HG02571 (cell line): Measurements from ENCODE around the gene ZNF771.
"Not testable (repeated sequence)": the region's sequence is repeated elsewhere in the genome, so short reads cannot be mapped to it uniquely, and the experiment has no call there.

Source experiments
- ATAC-seq: cut with Tn5 transposase; IDR thresholded peaks from one replicate; pipeline ENCODE4 v1.9.1; 2021; ENCODE audit warnings: mild to moderate bottlenecking, moderate library complexity; ENCODE audit not compliant: unreplicated experiment

Gene ZNF771

GRCh38 chr16:30375864-30376263 lies 31.5 kb upstream of the ZNF771 start:
- no peak for ATAC-seq

GRCh38 chr16:30376461-30376902 lies 30.9 kb upstream of the ZNF771 start:
- ATAC-seq = no peak

GRCh38 chr16:30377050-30377811 lies 30.2 kb upstream of the ZNF771 start:
- no peak for ATAC-seq

GRCh38 chr16:30377812-30378235 lies 29.6 kb upstream of the ZNF771 start:
- ATAC-seq = peak; percentile 40

- peak; percentile 87 for ATAC-seq
Observed at GRCh38 chr16:30378236-30379157, 28.9 kb upstream of the ZNF771 start.

- ATAC-seq = no peak
Observed at GRCh38 chr16:30379158-30379783, 28.1 kb upstream of the ZNF771 start.

GRCh38 chr16:30380072-30380802 lies 27.2 kb upstream of the ZNF771 start:
- no peak for ATAC-seq

GRCh38 chr16:30380803-30381208 lies 26.6 kb upstream of the ZNF771 start:
- ATAC-seq = no peak

- no peak for ATAC-seq
Observed at GRCh38 chr16:30381291-30382041, 25.9 kb upstream of the ZNF771 start.

- no peak for ATAC-seq
Observed at GRCh38 chr16:30382111-30382881, 25.1 kb upstream of the ZNF771 start, which contains the start of gene SEPTIN1. Gene SEPTIN1 (minus strand): TSS chr16:30382561. CDS start chr16:30382542, 19 bp downstream.

GRCh38 chr16:30383521-30383920 lies 23.9 kb upstream of the ZNF771 start:
- no peak for ATAC-seq

- ATAC-seq = no peak
Observed at GRCh38 chr16:30394592-30395154, 12.7 kb upstream of the ZNF771 start.

- peak; percentile 53 for ATAC-seq
Observed at GRCh38 chr16:30395155-30395991, 12.0 kb upstream of the ZNF771 start, which contains the start of gene ZNF48. Gene ZNF48 (plus strand): TSS chr16:30395420. CDS start chr16:30395795, 375 bp downstream.

- ATAC-seq = no peak
Observed at GRCh38 chr16:30395992-30396585, 11.3 kb upstream of the ZNF771 start.

GRCh38 chr16:30396627-30397026 lies 10.8 kb upstream of the ZNF771 start:
- ATAC-seq = not testable (repeated sequence)

GRCh38 chr16:30397056-30397455 lies 10.3 kb upstream of the ZNF771 start:
- ATAC-seq = no peak
